NAMALWA (cell line): ENCODE data around the gene ZDHHC19.
"Not testable (repeated sequence)": the region's sequence is repeated elsewhere in the genome, so short reads cannot be mapped to it uniquely, and the experiment has no call there.

Experiments used
- DNase-seq: peaks from one replicate; pipeline ENCODE4 v3.0.0-alpha.2; 2015; ENCODE audit warnings: low spot score

Gene ZDHHC19, protein sequence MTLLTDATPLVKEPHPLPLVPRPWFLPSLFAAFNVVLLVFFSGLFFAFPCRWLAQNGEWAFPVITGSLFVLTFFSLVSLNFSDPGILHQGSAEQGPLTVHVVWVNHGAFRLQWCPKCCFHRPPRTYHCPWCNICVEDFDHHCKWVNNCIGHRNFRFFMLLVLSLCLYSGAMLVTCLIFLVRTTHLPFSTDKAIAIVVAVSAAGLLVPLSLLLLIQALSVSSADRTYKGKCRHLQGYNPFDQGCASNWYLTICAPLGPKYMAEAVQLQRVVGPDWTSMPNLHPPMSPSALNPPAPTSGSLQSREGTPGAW

DNA sequence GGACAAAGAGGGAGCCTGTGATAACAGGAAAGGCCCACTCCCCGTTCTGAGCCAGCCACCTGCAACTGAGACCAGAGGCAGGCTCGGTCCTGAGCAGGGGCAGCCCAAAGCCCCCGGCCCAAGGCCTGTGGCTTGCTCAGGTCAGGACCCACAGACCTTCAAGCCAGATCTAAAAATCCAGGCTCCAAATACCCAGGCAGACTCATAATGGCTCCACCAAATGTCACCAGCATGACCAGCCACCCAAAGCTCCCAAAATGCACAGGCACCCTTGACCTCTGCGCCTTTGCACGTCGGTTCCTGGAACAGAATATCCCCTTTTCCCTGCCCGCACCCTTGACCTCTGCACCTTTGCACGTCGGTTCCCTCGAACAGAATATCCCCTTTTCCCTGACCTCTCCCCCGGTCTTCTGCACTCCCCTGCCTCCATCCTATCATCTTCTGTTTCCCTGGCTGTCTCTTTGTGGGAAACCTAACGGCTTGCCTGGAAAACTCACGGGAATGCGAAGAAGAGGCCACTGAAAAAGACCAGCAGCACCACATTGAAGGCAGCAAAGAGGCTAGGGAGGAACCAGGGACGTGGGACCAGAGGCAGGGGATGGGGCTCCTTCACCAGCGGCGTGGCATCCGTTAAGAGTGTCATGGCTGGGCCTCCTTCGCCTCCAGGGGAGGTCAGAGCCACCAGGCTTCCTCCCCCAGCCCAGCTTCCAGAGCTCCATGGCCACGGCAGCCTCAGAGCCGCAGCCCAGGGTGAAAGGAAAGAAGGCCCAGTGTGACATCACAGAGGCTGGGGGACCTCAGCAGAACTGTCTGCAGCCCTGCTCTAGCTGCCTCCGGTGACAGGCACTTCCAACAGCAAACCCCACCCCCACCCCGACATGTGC is at the start of gene ZDHHC19:
Gene ZDHHC19 (minus strand): TSS at position 728 of the 884 bp plus-strand sequence. CDS start 85 bp downstream, at position 643.
- no peak for DNase-seq

DNA sequence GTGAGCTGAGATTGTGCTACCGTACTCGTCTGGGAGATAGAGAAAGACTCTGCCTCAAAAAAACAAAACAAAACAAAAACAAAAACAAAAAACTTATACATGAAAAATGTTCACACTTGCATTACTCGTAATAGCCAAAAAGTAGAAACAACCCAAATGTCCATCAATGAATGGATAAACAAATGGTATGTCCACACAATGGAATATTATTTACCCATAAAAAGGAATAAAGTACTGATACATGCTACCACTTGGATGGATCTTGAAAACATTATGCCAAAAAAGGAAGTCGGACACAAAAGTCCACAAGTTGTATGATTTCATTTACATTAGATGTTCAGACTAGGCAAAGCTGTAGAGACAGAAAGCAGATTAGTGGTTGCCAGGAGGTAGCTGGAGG is 49.6 kb upstream of the ZDHHC19 start:
- DNase-seq, result no peak

DNA sequence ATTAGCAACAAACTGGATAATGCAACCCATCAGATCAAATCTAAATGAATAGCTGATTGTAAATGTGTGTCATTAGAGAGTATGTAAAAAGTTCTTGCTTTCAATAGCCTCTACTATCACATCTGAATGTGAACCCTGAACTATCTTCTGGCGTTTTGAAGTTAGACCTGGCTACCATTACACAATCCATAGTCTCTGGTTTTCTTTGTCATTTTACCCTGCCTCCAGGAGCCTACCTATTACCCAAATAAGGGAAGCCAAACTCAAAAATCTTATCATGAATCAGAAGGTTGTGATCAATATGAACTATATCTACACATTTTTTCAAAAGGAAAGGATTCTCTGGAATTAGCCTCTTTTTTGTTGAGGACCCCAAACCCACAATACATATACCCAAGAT is 44.6 kb upstream of the ZDHHC19 start:
- DNase-seq, result no peak

DNA sequence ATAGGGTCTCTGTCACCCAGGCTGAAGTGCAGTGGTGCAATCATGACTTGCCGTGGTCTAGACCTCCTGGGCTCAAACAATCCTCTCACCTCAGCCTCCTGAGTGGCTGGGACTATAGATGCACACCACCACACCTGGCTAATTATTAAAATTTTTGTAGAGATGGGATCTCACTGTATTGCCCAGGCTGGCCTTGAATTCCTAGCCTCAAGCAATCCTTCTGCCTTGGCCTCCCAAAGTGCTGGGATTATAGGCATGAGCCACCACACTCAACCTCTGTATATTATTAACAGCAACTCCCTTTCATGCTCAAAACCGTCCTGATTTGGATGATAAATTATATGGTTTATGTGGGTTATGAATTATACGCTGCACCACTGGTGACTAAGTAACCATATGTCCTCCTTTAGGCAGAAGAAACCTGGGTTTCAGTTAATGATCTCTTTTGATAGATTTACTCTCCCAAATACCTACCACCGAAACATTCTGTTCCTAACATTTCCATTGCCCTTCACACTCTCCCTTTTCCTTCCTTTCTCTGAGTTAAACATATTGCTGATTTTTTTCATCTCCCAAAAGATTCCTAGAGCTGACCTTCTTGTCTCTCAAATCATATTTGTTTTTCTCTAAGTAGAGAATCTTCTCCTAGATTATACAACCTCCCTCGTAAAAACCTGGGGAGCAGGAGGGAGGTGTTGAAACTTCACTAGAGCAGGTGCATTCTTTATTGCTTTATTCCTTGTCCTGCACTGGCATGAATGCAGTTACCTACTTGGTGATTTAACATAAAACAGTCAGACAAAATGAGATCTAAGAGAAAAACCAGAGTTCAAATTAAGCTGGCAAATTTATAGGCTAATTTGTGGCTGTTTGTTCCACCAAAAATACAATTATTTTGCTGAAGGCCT is 43.4 kb upstream of the ZDHHC19 start:
- no peak for DNase-seq

DNA sequence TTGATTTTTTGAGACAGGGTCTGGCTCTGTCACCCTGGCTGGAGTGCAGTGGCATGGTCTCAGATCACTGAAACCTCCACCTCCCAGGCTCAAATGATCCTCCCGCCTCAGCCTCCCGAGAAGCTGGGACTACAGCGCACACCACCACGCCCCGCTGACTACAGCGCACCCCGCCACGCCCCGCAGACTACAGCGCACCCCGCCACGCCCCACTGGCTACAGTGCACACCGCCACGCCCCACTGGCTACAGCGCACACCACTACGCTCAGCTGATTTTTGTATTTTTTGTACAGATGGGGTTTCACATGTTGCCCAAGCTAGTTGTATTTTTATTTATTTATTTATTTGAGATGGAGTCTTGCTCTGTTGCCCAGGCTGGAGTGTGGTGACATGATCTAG is 40.7 kb upstream of the ZDHHC19 start:
- no peak for DNase-seq

DNA sequence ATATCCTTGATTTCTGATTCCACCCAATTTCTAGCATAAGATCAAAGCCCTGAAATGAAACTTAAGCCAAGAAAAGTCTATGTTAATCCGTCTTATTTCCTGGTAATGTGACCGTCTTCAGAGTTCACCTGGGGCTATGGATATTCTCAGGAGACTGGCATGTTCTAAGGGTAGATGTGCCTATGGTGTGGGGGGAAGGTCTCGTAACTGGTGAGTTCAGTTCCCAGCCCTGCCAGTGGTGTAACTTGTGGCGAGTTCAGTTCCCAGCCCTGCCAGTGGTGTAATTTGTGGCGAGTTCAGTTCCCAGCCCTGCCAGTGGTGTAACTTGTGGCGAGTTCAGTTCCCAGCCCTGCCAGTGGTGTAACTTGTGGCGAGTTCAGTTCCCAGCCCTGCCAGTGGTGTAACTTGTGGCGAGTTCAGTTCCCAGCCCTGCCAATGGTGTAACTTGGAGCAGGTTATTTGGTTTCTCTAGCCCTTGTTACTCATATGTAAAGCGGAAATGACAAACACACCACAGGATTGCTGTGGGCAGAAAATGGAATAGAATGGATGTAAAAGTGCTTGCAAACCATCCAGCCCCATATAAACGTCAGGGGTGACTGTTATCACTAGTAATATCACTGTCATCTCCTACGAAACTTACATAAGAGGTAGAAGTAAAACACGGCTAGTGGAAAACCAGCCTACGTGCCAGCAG is 35.6 kb upstream of the ZDHHC19 start:
- DNase-seq, result no peak

DNA sequence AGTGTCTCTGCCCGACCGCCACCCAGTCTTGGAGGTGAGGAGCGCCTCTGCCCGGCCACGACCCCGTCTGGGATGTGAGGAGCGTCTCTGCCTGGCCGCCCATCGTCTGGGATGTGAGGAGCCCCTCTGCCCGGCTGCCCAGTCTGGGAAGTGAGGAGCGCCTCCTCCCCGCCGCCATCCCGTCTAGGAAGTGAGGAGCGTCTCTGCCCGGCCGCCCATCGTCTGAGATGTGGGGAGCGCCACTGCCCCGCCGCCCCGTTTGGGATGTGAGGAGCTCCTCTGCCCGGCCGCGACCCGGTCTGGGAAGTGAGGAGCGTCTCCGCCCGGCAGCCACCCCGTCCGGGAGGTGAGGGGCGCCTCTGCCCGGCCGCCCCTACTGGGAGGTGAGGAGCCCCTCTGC is 33.0 kb upstream of the ZDHHC19 start:
- DNase-seq, result not testable (repeated sequence)

DNA sequence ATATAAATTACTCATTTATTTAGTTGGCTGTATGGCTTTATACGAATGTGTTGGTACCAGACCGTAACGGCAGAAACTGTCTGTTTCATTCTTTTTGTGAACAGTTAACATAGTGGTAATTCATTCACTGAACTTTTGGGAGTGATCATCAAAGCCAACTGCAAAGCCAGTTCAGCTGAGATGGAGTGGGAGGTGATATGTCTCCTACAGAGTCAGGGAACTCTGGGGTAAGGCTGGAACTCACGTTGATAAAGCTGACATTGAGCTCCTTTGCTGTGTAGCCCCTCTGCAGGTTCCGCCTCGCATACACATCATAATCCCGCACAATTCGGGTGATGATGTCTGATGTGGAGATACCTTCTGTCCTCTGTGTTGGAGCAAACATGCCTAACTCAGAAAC is 30.5 kb upstream of the ZDHHC19 start:
- no peak for DNase-seq

DNA sequence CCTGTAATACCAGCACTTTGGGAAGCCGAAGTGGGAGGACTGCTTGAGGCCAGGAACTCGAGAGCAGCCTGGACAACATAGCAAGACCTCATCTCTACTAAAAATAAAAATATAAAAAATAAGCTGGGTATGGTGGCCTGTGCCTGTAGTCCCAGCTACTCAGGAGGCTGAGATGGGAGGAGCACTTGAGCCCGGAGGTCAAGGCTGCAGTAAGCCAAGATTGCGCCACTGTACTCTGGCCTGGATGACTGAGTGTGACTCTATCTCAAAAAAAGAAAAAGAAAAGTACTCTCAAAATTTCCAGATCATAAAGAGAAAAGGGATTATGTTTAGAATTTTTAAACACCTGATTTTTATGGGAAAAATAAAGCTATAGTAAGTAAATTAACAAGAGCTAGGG is 29.2 kb upstream of the ZDHHC19 start:
- no peak for DNase-seq

DNA sequence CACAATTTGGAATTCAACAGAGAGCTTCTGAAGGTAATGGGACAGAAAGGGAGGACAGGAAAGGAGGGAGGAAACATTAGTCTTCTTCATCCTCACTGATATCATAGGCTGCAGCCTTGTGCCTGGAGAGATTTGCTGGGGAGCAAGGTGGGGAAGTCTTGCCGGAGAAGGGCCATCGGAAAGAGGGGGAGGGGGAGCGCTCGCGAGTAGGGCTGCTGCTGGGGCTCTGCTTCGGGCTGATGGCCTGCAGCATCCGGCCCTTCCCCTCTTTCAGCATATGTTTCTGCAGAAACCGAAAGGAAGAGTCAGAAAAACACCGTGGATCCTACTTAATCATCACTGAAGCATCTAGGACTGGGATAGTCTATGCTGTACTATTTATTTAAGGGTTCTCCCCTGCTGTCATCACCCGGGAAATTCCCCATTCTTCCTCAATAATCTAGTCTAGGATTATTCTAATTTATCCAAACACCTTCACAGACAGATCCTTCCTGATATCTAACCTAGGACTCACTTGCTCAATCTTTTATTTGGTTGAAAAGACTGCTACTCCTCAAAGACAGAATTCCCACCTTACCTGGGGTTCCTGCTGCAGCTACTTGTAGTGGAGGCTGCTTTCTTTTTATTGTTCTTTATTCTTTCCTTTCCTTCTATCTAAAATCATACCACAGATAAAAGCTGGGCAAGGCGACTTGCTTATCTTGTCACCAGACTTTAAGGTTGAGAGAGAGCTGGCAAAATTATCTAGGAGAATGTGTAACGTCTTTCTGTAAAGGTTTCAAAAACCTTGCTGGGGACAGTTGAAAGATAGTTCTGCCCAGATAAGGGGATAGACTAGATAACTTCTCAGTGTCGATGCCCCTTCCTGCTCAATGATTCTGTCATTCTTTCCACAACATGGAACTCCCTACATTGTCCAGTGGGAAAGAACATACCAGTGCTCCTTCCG is 27.7 kb upstream of the ZDHHC19 start:
- no peak for DNase-seq

DNA sequence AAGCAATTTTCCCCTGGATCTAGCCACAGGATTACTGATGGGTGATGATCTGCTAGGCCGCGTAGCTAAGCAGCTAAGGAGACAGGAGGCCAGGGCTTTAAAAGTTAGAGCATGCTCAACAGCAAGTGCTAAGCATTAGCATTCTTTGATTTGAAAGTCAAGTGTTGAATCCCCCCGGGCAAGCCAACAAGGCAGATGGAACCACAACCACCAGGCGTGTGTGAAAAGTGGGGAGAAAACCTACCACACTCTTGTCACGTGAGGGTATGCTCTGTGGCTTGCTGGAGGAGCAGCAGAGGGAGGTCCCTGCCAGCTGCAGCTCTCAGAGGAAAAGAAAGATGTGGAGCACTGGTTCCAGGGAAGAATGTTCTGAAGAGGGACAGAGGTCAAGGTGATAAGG is 26.0 kb upstream of the ZDHHC19 start:
- DNase-seq, result no peak

DNA sequence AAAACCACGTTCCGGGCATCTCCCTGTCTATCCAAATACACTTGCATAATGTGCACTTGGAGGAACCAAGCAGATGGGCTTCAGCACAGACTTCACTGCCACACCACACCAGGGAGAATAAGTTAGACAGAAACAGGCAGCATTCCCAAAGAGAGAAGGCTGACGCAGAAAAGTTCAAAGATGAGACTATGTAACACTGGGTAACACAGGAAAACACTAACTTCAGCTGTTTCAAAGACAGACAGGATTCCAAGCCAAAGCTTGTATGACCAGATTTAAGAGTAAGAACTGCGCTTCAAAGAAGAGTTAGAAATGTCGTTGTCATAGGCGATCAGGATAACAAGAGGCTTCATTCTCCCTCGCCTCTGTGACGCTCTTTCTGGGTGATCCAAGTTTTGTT is 25.0 kb upstream of the ZDHHC19 start:
- no peak for DNase-seq

DNA sequence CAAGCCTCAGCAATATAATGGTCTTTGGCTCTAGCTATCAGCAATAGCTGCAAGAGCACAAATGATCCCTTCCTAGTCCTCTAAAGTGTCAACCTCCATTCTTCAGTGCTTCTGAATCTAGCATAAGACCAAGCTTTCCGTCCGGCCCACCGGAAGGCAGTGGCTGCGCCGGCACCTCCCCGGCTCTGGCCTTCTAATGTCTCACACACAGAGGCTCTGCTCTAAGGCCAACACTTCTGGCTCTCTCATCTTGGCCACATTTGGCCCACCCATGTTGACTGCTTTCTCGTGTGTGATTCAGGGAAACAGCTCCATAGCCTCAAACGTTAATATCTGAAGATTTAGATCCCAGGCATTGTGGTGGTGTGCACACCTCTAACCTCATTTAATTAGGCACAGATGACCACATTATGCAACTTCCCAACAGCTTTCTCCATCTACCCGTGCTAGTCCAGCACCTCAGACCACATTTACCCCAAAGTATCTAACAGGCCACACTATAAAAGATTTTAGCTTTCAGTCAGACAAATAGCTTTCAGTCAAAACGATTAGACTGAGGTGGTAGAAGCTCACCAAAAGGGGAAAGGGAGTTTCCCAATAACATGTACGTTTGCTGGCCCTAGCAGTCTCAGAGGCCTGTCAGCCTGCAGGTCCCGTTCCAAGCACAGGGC is 24.4 kb upstream of the ZDHHC19 start:
- DNase-seq, result no peak

DNA sequence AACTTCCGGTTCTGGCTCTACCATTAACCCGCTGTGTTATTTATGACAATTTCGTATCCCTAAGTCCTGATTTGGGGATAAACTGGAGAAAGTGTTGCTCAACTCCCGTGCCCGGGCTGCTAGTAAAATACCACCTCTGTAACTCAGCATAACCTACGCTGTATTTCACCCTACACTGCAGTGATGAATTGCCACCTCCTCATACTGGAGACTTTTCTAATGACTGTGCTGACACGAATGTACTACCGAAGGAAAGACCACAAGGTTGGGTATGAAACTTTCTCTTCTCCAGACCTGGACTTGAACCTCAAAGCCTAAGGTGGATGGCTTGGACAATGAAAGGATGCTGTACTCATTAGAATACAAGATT is 21.7 kb upstream of the ZDHHC19 start:
- DNase-seq, result no peak

DNA sequence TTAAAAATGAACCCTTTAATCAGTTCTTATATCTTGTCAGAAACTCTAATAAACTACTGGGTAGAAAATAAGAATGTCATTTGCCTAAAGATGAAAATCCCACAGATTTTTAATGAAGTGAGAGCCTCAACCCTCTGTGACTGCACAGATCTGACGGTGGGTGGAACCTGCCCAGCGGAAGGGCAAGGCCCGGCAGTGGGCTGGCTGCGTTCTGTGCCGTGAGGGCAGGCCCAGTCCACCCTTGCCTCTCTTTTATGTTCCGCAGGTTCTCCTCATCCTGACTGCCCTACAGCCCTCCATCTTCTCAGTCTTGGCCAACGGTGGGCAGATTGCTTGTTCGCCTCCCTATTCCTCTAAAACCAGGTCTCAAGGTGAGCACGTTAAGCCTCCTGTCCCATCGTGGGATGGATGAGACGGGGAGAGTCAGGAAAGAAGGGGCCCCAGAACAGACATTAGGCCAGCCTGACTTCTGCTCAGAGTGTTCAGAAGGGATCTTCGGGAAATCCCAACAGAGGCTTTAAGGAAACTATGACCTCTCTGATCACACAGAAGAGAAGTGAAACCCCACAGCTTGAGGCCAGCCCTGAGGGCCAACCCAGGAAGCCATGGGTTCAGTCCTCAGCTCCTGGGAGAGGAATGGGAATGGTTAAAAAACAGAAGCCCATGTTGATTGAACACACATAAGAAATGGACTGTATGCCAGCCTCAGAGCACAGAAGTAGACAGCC is 21.1 kb upstream of the ZDHHC19 start:
- DNase-seq, result no peak

DNA sequence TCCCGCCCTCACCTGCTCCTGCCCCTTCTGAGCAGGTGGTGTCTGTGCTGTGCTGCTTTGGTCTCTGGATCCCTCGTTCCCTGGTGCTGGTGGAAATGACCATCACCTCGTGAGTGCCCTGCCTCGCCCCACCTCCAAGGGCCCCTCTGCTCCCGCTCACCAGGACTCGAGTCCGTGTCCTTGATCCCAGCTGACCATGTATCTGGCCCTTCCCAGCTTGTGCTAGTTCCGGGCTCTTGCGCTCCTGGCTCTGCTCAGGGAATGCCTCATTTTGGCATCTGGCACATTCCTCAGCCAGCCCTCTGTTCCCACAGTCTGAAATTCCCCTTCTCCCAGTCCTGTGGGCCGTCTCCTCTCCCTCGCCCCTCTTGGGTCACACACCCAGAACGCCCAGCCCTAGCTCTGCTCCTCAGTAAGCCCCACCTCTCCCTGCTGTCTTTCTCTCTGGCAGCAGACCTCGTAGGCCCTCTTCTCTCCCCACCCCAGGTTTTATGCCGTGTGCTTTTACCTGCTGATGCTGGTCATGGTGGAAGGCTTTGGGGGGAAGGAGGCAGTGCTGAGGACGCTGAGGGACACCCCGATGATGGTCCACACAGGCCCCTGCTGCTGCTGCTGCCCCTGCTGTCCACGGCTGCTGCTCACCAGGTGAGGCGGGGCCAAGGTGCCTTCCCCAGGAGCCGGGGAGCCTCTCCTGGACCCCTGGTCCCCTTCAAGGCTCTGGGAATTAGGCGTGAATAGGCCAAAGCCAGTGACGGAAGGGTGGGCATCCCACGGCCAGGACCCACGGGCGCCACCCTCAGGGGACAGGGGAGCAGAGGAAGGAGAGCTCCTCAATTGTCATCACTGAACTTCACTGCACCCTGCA is 16.7 kb upstream of the ZDHHC19 start:
- DNase-seq, result no peak

DNA sequence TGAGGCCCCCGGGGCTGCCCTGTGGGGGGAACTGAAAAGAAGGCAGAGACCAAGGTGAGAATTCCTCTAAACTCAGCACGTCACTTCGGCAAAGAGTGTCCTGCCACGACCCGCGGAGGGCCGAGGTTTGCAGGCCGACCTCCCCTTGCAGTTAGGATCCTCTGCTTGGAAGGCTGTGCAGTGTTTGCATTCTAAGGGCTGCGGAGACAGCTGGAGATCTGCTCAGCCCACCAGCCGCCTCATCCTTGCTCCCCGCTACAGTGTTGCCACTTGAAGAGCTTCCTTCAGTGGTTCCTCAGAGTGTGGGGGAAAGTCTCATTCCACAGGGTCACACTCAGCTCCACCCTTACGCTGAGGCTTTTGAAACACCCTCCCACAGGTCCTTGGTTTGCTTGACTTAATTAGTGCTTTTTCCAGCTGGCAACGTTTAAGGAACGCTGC is 15.9 kb upstream of the ZDHHC19 start:
- no peak for DNase-seq

DNA sequence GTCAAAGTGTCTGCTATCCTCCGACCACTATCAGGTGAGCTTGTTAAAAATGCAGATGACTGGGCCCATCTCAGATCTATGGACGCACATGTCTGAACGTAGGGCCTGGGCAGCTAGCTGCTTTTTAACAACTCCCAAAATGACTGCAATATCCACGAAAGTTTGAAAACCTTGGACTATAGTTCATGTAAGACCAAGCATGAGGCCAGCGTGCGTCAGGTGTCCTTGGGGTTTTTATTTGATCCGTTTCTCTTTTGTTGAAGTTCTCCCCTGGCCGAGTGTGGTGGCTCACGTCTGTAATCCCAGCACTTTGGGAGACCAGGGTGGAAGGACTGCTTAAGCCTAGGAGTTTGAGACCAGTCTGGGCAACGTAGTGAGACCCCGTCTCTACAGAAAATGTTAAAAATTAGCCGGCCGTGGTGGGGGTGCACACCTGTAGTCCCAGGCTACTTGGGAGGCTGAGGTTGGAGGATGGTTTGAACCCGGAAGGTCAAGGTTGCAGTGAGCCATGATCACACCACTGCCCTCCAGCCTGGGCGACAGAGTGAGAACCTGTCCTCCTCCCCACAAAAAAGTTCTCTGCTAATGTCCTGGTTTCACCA is 14.7 kb upstream of the ZDHHC19 start:
- no peak for DNase-seq
